WTC11 (cell line): ENCODE data around the gene TERF2IP. TPM values are rescaled to one million over a fixed set of nuclear protein-coding genes. Genes with fewer than 3 reads are reported as not detected.
A peak's percentile ranks its signal among the peaks of the same experiment; 100 is the strongest.

Experiments used
- ARID4B ChIP-seq: sonication (generic); formaldehyde crosslinking; IDR thresholded peaks from 2 replicates; pipeline ENCODE4 v1.8.0; 2023; ENCODE audit warnings: missing genetic modification reagents, mild to moderate bottlenecking, borderline replicate concordance
- CREM ChIP-seq: sonication (generic); formaldehyde crosslinking; IDR thresholded peaks from 2 replicates; pipeline ENCODE4 v1.8.1; 2022; ENCODE audit warnings: mild to moderate bottlenecking, missing genetic modification reagents, moderate library complexity
- E2F4 ChIP-seq: sonication (generic); formaldehyde crosslinking; IDR thresholded peaks from 2 replicates; pipeline ENCODE4 v1.8.1; 2022; ENCODE audit warnings: low read depth, mild to moderate bottlenecking, moderate library complexity, missing genetic modification reagents, borderline replicate concordance
- EMX1 ChIP-seq: fragments of 250-450 bp; sonication (Bioruptor Pico); IDR thresholded peaks from 2 replicates; pipeline ENCODE4 v1.8.0; 2021; ENCODE audit warnings: mild to moderate bottlenecking
- ERG ChIP-seq: fragments of 250-450 bp; sonication (Bioruptor Pico); IDR thresholded peaks from 2 replicates; pipeline ENCODE4 v1.8.0; 2021; ENCODE audit warnings: mild to moderate bottlenecking
- ETV6 ChIP-seq: sonication (generic); formaldehyde crosslinking; IDR thresholded peaks from 2 replicates; pipeline ENCODE4 v1.8.1; 2022; ENCODE audit warnings: mild to moderate bottlenecking, missing genetic modification reagents
- GABPB1 ChIP-seq: sonication (generic); formaldehyde crosslinking; IDR thresholded peaks from 2 replicates; pipeline ENCODE4 v1.8.1; 2023; ENCODE audit warnings: mild to moderate bottlenecking, missing genetic modification reagents
- JUN ChIP-seq: sonication (generic); formaldehyde crosslinking; IDR thresholded peaks from 2 replicates; pipeline ENCODE4 v1.8.0; 2023; ENCODE audit warnings: mild to moderate bottlenecking, missing genetic modification reagents
- NR3C1 ChIP-seq: sonication (generic); formaldehyde crosslinking; conservative IDR thresholded peaks from 2 replicates; pipeline ENCODE4 v1.8.1; 2023; ENCODE audit warnings: low read depth, mild to moderate bottlenecking, missing genetic modification reagents
- OVOL2 ChIP-seq: fragments of 250-450 bp; sonication (Bioruptor Pico); IDR thresholded peaks from 2 replicates; pipeline ENCODE4 v1.9.0; 2021; ENCODE audit warnings: mild to moderate bottlenecking, borderline replicate concordance
- PRDM15 ChIP-seq: sonication (generic); formaldehyde crosslinking; IDR thresholded peaks from 2 replicates; pipeline ENCODE4 v1.8.0; 2022; ENCODE audit warnings: missing genetic modification reagents
- RORB ChIP-seq: fragments of 250-450 bp; sonication (Bioruptor Pico); IDR thresholded peaks from 2 replicates; pipeline ENCODE4 v1.9.0; 2021; ENCODE audit warnings: mild to moderate bottlenecking
- SMAD3 ChIP-seq: sonication (generic); formaldehyde crosslinking; IDR thresholded peaks from 2 replicates; pipeline ENCODE4 v1.8.0; 2022; ENCODE audit warnings: missing genetic modification reagents, mild to moderate bottlenecking, borderline replicate concordance
- SOX15 ChIP-seq: fragments of 250-450 bp; sonication (Bioruptor Pico); IDR thresholded peaks from 2 replicates; pipeline ENCODE4 v1.9.0; 2021; ENCODE audit warnings: mild to moderate bottlenecking
- SP1 ChIP-seq: sonication (generic); formaldehyde crosslinking; conservative IDR thresholded peaks from 2 replicates; pipeline ENCODE4 v1.8.1; 2022; ENCODE audit warnings: missing genetic modification reagents
- STAT6 ChIP-seq: sonication (generic); formaldehyde crosslinking; conservative IDR thresholded peaks from 2 replicates; pipeline ENCODE4 v1.8.1; 2023; ENCODE audit warnings: mild to moderate bottlenecking, low read depth, missing genetic modification reagents, moderate library complexity
- TP53 ChIP-seq: sonication (generic); formaldehyde crosslinking; IDR thresholded peaks from 2 replicates; pipeline ENCODE4 v1.8.1; 2023; ENCODE audit warnings: mild to moderate bottlenecking, missing genetic modification reagents
- ZNF317 ChIP-seq: sonication (generic); formaldehyde crosslinking; IDR thresholded peaks from 2 replicates; pipeline ENCODE4 v1.8.1; 2023; ENCODE audit warnings: low read depth, mild to moderate bottlenecking, moderate library complexity, missing genetic modification reagents, borderline replicate concordance
- ZNF416 ChIP-seq: fragments of 250-450 bp; sonication (Bioruptor Pico); IDR thresholded peaks from 2 replicates; pipeline ENCODE4 v1.9.0; 2021; ENCODE audit warnings: mild to moderate bottlenecking, inconsistent platforms
- ZNF423 ChIP-seq: fragments of 250-450 bp; sonication (Bioruptor Pico); IDR thresholded peaks from 2 replicates; pipeline ENCODE4 v2.1.2; 2022; ENCODE audit warnings: mild to moderate bottlenecking, moderate library complexity
- ZSCAN18 ChIP-seq: fragments of 250-450 bp; sonication (Bioruptor Pico); IDR thresholded peaks from 2 replicates; pipeline ENCODE4 v2.1.2; 2022; ENCODE audit warnings: mild to moderate bottlenecking, moderate library complexity
- total RNA-seq: library from RNA; stranded (reverse); gene quantifications from 3 replicates; pipeline ENCODE4 v1.2.3, GENCODE V29; 2021
- TF ChIP-seq, protein P1 (sequence below): sonication (generic); formaldehyde crosslinking; IDR thresholded peaks from 2 replicates; pipeline ENCODE4 v1.8.1; 2022; ENCODE audit warnings: missing genetic modification reagents, borderline replicate concordance

The TERF2IP gene
- total RNA-seq, 1 experiment from 2014 or later = 14.7 TPM

- TF ChIP-seq ERG (CRISPR knock-in tag) (no peak), ZNF317 (CRISPR knock-in tag) (peak; percentile 37; the same call in 1 of the 2 replicates), TP53 (CRISPR knock-in tag) (no peak), EMX1 (CRISPR knock-in tag) (no peak), ZNF423 (no peak), SOX15 (CRISPR knock-in tag) (no peak), ZSCAN18 (CRISPR knock-in tag) (no peak), OVOL2 (CRISPR knock-in tag) (no peak), GABPB1 (peak; percentile 27; the same call in 1 of the 2 replicates), PRDM15 (no peak), STAT6 (CRISPR knock-in tag) (no peak), NR3C1 (no peak), ARID4B (peak; percentile 88), E2F4 (CRISPR knock-in tag) (no peak), ZNF416 (CRISPR knock-in tag) (no peak), SMAD3 (0 out of 2 replicates have a peak, but pooled peaks have one; percentile 58), CREM (CRISPR knock-in tag) (no peak; the same call in 1 of the 2 replicates), JUN (CRISPR knock-in tag) (no peak; the same call in 1 of the 2 replicates), RORB (no peak), ETV6 (0 out of 2 replicates have a peak, but pooled peaks have one; percentile 25), SP1 (peak; percentile 93)
- TF ChIP-seq, protein P1, sequence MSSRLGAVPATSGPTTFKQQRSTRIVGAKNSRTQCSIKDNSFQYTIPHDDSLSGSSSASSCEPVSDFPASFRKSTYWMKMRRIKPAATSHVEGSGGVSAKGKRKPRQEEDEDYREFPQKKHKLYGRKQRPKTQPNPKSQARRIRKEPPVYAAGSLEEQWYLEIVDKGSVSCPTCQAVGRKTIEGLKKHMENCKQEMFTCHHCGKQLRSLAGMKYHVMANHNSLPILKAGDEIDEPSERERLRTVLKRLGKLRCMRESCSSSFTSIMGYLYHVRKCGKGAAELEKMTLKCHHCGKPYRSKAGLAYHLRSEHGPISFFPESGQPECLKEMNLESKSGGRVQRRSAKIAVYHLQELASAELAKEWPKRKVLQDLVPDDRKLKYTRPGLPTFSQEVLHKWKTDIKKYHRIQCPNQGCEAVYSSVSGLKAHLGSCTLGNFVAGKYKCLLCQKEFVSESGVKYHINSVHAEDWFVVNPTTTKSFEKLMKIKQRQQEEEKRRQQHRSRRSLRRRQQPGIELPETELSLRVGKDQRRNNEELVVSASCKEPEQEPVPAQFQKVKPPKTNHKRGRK (CRISPR knock-in tag) = no peak
Measured at GRCh38 chr16:75647492-75648264, at the start of gene TERF2IP, which contains the start of gene KARS1 (continued).
